LNCAP (cell line): Measurements from ENCODE around the gene RPL12.

ENCODE experiments used
- TF ChIP-seq, protein P1 (sequence below): fragments of 450-650 bp; IDR thresholded peaks from 2 replicates; pipeline ENCODE4 v1.5.1; 2017; ENCODE audit warnings: mild to moderate bottlenecking

RPL12 gene

DNA sequence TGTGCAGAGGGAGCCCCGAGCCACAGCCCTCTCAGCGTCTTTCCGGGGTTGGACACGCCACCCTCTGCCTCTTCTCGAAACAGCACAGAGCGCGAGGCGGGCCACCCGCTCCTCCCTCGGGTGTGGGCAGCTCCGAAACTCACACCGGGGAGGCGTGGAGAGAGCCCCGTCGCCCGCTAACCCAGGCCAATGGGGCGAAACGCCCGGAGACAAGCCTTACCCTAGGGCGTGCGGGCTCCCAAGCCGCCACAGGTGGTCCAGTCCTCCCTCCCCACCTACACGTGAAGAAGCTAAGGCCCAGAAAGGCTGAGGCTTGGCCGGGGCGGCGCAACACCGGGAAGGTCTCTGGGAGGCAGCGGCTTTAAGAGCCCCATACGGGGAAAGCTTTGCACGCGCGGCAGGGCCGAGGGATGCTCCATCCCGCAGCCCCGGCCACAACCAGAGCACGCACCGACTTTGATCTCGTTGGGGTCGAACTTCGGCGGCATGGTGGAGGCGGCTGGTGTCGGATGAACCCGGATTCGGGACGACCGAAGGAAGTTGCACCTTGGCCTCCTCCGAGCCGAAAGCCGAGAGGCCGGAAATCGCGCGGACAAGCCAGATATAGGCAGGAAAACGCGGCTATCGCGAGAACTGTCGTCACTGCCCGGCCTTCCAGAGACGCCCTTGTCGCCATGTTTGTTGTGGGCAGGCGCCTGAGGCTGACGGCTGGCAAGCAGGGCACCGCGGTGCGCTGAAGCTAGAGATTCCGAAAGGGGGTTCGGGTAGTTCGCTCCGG is at the start of gene RPL12, which contains the start of gene LRSAM1:
Gene RPL12, minus strand, starts transcription at position 577 of the 778 bp plus-strand sequence. Its CDS starts 89 bp downstream, at position 488.
Gene LRSAM1, plus strand, starts transcription at position 681 of the 778 bp plus-strand sequence. CDS start 3,018 bp downstream, outside the sequence.
- TF ChIP-seq, protein P1, sequence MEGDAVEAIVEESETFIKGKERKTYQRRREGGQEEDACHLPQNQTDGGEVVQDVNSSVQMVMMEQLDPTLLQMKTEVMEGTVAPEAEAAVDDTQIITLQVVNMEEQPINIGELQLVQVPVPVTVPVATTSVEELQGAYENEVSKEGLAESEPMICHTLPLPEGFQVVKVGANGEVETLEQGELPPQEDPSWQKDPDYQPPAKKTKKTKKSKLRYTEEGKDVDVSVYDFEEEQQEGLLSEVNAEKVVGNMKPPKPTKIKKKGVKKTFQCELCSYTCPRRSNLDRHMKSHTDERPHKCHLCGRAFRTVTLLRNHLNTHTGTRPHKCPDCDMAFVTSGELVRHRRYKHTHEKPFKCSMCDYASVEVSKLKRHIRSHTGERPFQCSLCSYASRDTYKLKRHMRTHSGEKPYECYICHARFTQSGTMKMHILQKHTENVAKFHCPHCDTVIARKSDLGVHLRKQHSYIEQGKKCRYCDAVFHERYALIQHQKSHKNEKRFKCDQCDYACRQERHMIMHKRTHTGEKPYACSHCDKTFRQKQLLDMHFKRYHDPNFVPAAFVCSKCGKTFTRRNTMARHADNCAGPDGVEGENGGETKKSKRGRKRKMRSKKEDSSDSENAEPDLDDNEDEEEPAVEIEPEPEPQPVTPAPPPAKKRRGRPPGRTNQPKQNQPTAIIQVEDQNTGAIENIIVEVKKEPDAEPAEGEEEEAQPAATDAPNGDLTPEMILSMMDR, result no peak

DNA sequence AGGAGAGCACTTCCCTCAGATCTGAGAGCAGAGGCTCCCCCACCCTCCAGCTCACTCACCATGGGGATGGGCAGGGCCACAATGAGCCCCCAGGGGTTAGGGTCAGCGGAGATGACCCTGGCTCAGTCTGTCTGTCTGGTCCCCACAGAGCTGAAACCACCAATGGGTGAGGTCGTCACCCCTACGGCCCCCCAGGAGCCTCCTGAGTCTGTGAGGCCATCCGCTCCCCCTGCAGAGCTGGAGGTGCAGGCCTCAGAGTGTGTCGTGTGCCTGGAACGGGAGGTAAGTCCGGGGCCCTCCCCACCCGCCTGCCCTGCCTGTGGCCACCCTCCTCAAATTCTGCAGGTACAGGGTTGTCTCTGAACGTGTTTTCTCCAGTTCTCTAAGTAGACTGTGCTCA is 49.7 kb upstream of the RPL12 start:
- TF ChIP-seq, protein P1, result no peak

DNA sequence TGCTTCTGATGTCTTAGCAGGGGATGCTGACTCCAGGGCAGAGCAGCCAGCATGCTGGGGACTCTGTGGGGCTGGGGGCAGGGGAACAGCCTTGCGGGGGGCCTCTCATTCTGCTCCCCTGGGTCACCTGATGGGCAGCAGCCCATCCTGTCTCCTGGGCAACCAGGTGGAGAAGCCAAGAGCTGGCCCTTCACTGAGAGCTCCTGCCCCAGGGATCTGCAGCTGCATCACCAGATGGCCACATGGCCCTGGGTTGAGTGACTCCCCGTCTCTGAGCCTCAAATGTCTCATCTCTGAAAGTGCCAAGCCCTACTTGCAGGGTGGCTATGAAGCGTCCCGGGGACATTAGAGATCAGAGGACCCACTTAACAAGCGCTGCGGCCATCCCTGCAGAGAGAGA is 49.2 kb upstream of the RPL12 start:
- TF ChIP-seq, protein P1, result no peak

DNA sequence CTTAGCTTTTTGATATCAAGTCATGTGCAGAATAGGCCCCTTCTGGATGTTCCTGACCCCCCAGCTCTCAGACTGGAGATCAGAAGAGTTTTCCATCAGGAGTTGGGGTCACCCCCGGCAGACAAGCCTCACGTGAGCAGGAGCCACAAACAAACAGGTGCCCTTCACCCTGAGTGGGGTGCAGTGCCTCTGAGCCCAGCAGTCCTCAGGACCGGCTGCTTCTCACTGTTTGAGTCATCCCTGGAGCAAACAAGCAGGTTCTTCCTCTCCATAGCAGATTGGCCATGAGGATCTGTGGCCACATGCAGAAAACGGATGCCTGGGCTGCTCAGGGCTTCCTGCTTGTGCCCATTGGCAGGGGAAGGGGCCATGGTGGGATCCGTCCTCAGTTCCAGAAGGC is 47.1 kb upstream of the RPL12 start:
- TF ChIP-seq, protein P1, result no peak

DNA sequence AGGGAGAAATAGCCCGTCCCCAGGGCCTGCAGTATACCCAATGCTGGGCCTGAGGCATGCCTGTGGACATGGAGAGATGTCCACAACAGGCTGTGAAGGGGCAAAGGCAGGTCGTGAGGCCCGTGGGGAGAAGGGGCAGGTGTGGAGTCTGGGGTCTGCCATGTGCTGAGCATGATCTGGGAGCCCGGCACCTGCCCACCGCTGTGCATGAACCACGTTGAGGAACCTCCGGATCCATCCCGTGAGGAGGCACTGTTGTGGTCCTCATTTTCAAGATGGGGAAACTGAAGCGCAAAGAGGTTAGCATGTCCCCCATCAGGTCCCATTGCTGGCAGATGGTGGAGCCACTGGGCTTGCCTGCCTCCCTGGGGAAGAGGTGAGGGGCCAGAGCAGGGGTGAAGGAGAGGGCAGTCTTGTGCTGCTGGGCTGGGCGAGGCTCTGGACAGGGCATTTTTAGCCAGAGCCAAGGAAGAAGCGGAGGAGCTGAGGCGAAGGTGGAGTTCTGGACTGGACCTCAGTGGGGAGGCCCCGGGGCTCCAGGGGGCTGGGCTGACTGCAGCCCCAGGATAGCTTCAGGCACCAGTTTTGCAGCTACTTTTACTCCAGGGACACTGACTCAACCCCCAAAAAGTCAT is 46.6 kb upstream of the RPL12 start:
- TF ChIP-seq, protein P1, result no peak

DNA sequence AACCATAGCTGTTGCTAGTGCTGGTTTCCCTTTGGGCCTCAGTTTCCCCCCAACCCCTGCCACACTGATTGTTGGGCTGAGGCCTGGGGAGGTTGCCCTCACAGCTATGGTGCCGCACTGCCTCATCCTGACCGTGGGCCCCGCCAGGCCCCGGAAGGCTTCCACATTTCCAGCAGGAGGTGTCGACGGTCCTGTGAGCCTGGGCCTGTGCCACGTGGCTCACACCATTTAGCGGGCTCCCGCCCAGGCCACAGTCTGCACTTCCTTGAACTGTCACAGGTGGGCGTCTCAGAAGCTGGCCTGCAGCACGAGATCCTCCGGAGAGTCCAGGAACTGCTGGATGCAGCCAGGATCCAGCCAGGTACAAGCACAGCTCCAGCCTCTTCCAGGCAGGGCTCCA is 45.8 kb upstream of the RPL12 start:
- TF ChIP-seq, protein P1, result no peak

DNA sequence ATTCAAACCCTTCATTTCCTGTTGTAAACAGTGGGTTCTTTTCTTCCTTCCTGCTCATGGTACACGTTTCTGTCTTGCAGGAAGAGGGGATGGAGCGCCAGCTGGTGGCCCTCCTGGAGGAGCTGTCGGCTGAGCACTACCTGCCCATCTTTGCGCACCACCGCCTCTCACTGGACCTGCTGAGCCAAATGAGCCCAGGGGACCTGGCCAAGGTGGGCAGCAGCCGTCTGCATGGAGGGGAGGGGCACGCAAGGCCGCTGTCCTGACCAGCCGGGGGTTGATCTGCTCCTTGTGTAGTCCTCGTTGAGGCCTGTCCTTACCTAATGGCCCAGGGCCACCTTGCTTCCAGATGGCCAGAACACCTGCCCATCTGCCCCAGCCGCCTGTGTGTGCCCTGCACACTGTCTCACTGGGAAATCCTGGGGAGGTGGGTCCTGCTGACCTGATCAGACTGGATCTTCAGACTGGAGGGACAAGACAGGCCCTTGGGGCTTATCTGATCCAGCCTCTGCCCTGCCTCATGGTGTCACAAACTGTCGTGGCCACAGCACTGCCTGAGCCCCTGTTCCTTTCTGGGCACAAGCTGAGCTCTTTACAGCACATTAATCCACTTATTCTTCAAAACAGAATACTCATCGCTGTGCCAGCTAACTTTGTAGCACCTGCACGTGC is 44.8 kb upstream of the RPL12 start:
- TF ChIP-seq, protein P1, result no peak
